Left renal cortex interstitium (tissue), 4 donors: ENCODE results near the gene CCL7. TPM values are rescaled to one million over a fixed set of nuclear protein-coding genes. Genes with fewer than 3 reads are reported as not detected.

Experiments used
- DNase-seq, 4 donors: peaks; one replicate each; pipeline ENCODE4 v3.0.0-alpha.2; 2013; ENCODE audit warnings: low read depth in 4 of 4, low spot score in 2 of 4, missing footprints in 1 of 4
- polyA plus RNA-seq, 4 donors: library from polyadenylated mRNA; unstranded; fragments of 120-200 nt; gene quantifications; one replicate each; pipeline ENCODE4 v1.2.1, GENCODE V29; 2013; ENCODE audit not compliant: insufficient read length in 4 of 4

CCL7 gene
- polyA plus RNA-seq, 4 donors, result not detected

- DNase-seq, result no peak
These were observed 23.6 kb upstream of the CCL7 start for GRCh38 chr17:34246446-34246845.

GRCh38 chr17:34246881-34247280 lies 23.1 kb upstream of the CCL7 start:
- DNase-seq, result no peak

- DNase-seq, result no peak
These were observed 21.5 kb upstream of the CCL7 start for GRCh38 chr17:34248511-34249024.

GRCh38 chr17:34249061-34249460 lies 21.0 kb upstream of the CCL7 start:
- no peak for DNase-seq

GRCh38 chr17:34249478-34249877 lies 20.5 kb upstream of the CCL7 start:
- DNase-seq, result no peak

- no peak for DNase-seq
These were observed 18.8 kb upstream of the CCL7 start for GRCh38 chr17:34251186-34251585.

- DNase-seq, result no peak
These were observed 18.0 kb upstream of the CCL7 start for GRCh38 chr17:34252095-34252443.

GRCh38 chr17:34252444-34253138 lies 17.4 kb upstream of the CCL7 start:
- DNase-seq, result peak in 3 of 4 donors; percentile 35 to 63 (median 53)

GRCh38 chr17:34253139-34253525 lies 16.9 kb upstream of the CCL7 start:
- DNase-seq, result no peak

- no peak for DNase-seq
These were observed 15.9 kb upstream of the CCL7 start for GRCh38 chr17:34254146-34254545.

- DNase-seq, result peak in 3 of 4 donors; percentile 46 to 76 (median 48)
These were observed 15.2 kb upstream of the CCL7 start, which contains the start of gene CCL2 for GRCh38 chr17:34254651-34255380. Gene CCL2 (plus strand): TSS chr17:34255285. CDS start chr17:34255350, 65 bp downstream.

- DNase-seq, result no peak
These were observed 14.7 kb upstream of the CCL7 start for GRCh38 chr17:34255381-34255732.

GRCh38 chr17:34255841-34256240 lies 14.2 kb upstream of the CCL7 start:
- no peak for DNase-seq

- DNase-seq, result no peak
These were observed 12.6 kb upstream of the CCL7 start for GRCh38 chr17:34257299-34257985.

GRCh38 chr17:34257986-34258326 lies 12.1 kb upstream of the CCL7 start:
- DNase-seq, result no peak

- no peak for DNase-seq
These were observed 10.9 kb upstream of the CCL7 start for GRCh38 chr17:34259146-34259545.

- no peak for DNase-seq
These were observed 9.2 kb upstream of the CCL7 start for GRCh38 chr17:34260861-34261260.

- no peak for DNase-seq
These were observed 8.3 kb upstream of the CCL7 start for GRCh38 chr17:34261568-34262337.

- DNase-seq, result no peak
These were observed 4.3 kb upstream of the CCL7 start for GRCh38 chr17:34265711-34266110.

- DNase-seq, result no peak
These were observed 5.9 kb downstream of the CCL7 start for GRCh38 chr17:34275881-34276280.

GRCh38 chr17:34276826-34277225 lies 6.8 kb downstream of the CCL7 start:
- no peak for DNase-seq
